B cell (primary cell): ENCODE measurements around the gene SOX6. TPM values are rescaled to one million over a fixed set of nuclear protein-coding genes. Genes with fewer than 3 reads are reported as not detected.

Experiments used
- ATAC-seq: fragments of 200-7000 bp; cut with Tn5 transposase; one replicate; pipeline ENCODE4 v1.10.0; 2021; ENCODE audit warnings: low read depth, mild to moderate bottlenecking, moderate number of reproducible peaks, moderate library complexity
- CTCF ChIA-PET: fragments of 350-600 bp; sonication (Branson Sonifier 250); formaldehyde crosslinking; loops from one replicate; lab custom pipeline; 2021; ENCODE audit warnings: antibody characterized with exemption, inconsistent platforms; lab: Charles Lee
- POLR2A ChIA-PET: fragments of 350-600 bp; sonication (Branson Sonifier 250); formaldehyde crosslinking; loops from one replicate; lab custom pipeline; 2021; ENCODE audit warnings: antibody characterized with exemption; lab: Charles Lee
- DNase-seq: peaks from one replicate; pipeline ENCODE4 v3.0.0; 2013
- H2AFZ ChIP-seq: 2 replicates; pipeline ENCODE4 v1.6.1; 2012; ENCODE audit warnings: mild to moderate bottlenecking, low read depth, low read length; ENCODE audit not compliant: insufficient read depth, poor library complexity, severe bottlenecking
- H3K27ac ChIP-seq, 2 donors: 1 replicate in 1 of 2; 2 replicates in 1 of 2; pipeline ENCODE4 v1.5.1; 2012 to 2013; ENCODE audit warnings: low read length in 2 of 2, mild to moderate bottlenecking in 2 of 2, moderate library complexity in 1 of 2
- H3K27me3 ChIP-seq, 4 experiments: fragments of 200-600 bp in 1 of 4; sonication (generic) in 1 of 4; replicated peaks in 1 of 4; 1 replicate in 2 of 4; 2 replicates in 2 of 4; pipeline versions ENCODE4 v1.6.1 to v1.7.0; 2013 to 2016; ENCODE audit warnings: low read length in 3 of 4, mild to moderate bottlenecking in 2 of 4, mixed read lengths in 1 of 4, moderate library complexity in 1 of 4; ENCODE audit not compliant: insufficient read depth in 4 of 4, control insufficient read depth in 3 of 4; ENCODE audit errors: control extremely low read depth in 1 of 4
- H3K36me3 ChIP-seq, 2 experiments: replicated peaks in 1 of 2; 1 replicate in 1 of 2; 2 replicates in 1 of 2; pipeline versions ENCODE4 v1.6.1 to v1.7.1; 2013; ENCODE audit warnings: low read length in 1 of 2; ENCODE audit not compliant: insufficient read depth in 2 of 2, control insufficient read depth in 1 of 2; ENCODE audit errors: control extremely low read depth in 1 of 2, extremely low read depth in 1 of 2
- H3K4me1 ChIP-seq, 2 donors: fragments of 200-600 bp in 1 of 2; sonication (generic) in 1 of 2; 1 replicate in 1 of 2; 2 replicates in 1 of 2; pipeline versions ENCODE4 v1.5.1 to v1.6.1; 2013 to 2017; ENCODE audit warnings: low read length in 2 of 2; ENCODE audit not compliant: control insufficient read depth in 2 of 2, insufficient read depth in 2 of 2
- H3K4me2 ChIP-seq: replicated peaks from 2 replicates; pipeline ENCODE3; 2012; ENCODE audit warnings: mild to moderate bottlenecking, low read depth, low read length; ENCODE audit not compliant: poor library complexity, severe bottlenecking
- H3K4me3 ChIP-seq, 5 experiments: fragments of 200-600 bp in 1 of 5; sonication (generic) in 1 of 5; 1 replicate in 3 of 5; 2 replicates in 2 of 5; pipeline versions ENCODE4 v1.5.1 to v1.7.0; 2011 to 2016; ENCODE audit warnings: low read length in 4 of 5, mild to moderate bottlenecking in 4 of 5, low read depth in 2 of 5, control low read depth in 1 of 5, moderate library complexity in 1 of 5; ENCODE audit not compliant: insufficient read depth in 1 of 5; ENCODE audit errors: control extremely low read depth in 1 of 5, extremely low read depth in 1 of 5
- H3K79me2 ChIP-seq: fragments of 200-600 bp; sonication (generic); one replicate; pipeline ENCODE4 v1.6.0; 2016; ENCODE audit warnings: low read length; ENCODE audit not compliant: control insufficient read depth, insufficient read depth
- H3K9ac ChIP-seq: fragments of 200-600 bp; sonication (generic); 2 replicates; pipeline ENCODE4 v1.6.1; 2017; ENCODE audit warnings: mild to moderate bottlenecking, low read length, moderate library complexity
- H3K9me3 ChIP-seq, 3 donors: one replicate each; pipeline versions ENCODE4 v1.6.1 to v1.7.1; 2013; ENCODE audit warnings: low read length in 2 of 3; ENCODE audit not compliant: control insufficient read depth in 2 of 3, insufficient read depth in 1 of 3; ENCODE audit errors: control extremely low read depth in 1 of 3
- H4K20me1 ChIP-seq: 2 replicates; pipeline ENCODE4 v1.6.0; 2012; ENCODE audit warnings: mild to moderate bottlenecking, low read length; ENCODE audit not compliant: insufficient read depth, control insufficient read depth, poor library complexity, severe bottlenecking
- H3K27ac Mint-ChIP-seq: one replicate; pipeline ENCODE4 v1.8.0; 2021; ENCODE audit warnings: mixed read lengths
- H3K27me3 Mint-ChIP-seq: one replicate; pipeline ENCODE4 v1.8.0; 2021; ENCODE audit warnings: mixed read lengths
- H3K4me1 Mint-ChIP-seq: one replicate; pipeline ENCODE4 v1.8.0; 2021; ENCODE audit warnings: mixed read lengths
- H3K4me3 Mint-ChIP-seq: one replicate; pipeline ENCODE4 v1.8.0; 2021; ENCODE audit warnings: mixed read lengths
- H3K9me3 Mint-ChIP-seq: one replicate; pipeline ENCODE4 v1.8.0; 2022; ENCODE audit warnings: mixed read lengths; ENCODE audit not compliant: insufficient read depth
- EZH2 ChIP-seq: IDR thresholded peaks from 2 replicates; pipeline ENCODE4 v1.6.1; 2012; ENCODE audit warnings: borderline replicate concordance, low read depth, mild to moderate bottlenecking, moderate library complexity, low read length; ENCODE audit not compliant: insufficient read depth, poor library complexity, severe bottlenecking
- WGBS: methylation state at CpG from one replicate; pipeline ENCODE4 v1.1.5; 2013; ENCODE audit warnings: missing lambda C conversion rate; ENCODE audit not compliant: insufficient coverage; 5-methylcytosine and 5-hydroxymethylcytosine counted together
- intact Hi-C: fragments of 100-400 bp; cut with micrococcal nuclease; formaldehyde crosslinking; loops from one replicate; pipeline ENCODE4 v1.10.0; 2022
- polyA plus RNA-seq: library from polyadenylated mRNA; depleted of rRNA; stranded (reverse); fragments of >200 nt; gene quantifications from 2 replicates; pipeline ENCODE4 v1.2.3, GENCODE V29; 2012
- total RNA-seq, 2 donors: library from RNA; stranded (reverse); fragments of 120-200 nt in 1 of 2; gene quantifications; 1 replicate in 1 of 2; 2 replicates in 1 of 2; pipeline versions ENCODE4 v1.2.3 to v1.2.4, GENCODE V29; 2013 to 2022
- TF ChIP-seq, protein P1 (sequence below): fragments of 200-600 bp; IDR thresholded peaks from one replicate; pipeline ENCODE4 v1.8.0; 2022; ENCODE audit warnings: antibody characterized with exemption, mild to moderate bottlenecking

Gene SOX6
- total and polyA plus RNA-seq, 2 donors (not counting 1 experiment from before 2014, with no cell fraction given) = not detected

DNA sequence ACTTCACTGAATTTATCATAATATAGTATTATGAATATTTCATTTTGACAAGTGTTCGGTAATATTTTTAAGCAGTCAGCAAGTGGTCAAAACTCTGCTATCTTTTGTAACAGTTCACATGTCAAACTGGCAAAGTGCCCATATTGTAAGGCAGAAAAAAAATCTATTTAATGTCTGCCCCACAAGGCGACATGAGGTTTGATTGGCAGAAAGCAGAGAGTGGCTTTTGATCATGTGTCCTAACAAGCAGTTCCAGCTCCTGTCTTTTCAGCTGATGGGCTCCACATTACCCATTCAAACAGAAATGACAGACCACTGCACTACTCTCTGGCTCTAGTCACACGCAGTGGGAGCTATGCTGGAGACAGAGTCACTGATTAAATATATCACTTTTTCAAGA lies 59.0 kb downstream of the SOX6 start:
- ATAC-seq (no peak), DNase-seq (no peak)
- Histone ChIP-seq H3K79me2 (no peaks in the 10 kb centered on the region), H3K4me2 (no peak overlapping the region), H3K27ac (no peak overlapping the region), H3K27me3 (no peaks in the 10 kb centered on the region), H2AFZ (no peak overlapping the region), H3K9ac (no peak overlapping the region), H4K20me1 (no peaks in the 10 kb centered on the region), H3K4me3 (no peak overlapping the region), H3K36me3 (no peaks in the 10 kb centered on the region), H3K9me3 (peaks cover 0 to 1% (median 0%) of the 10 kb centered on the region in 3 donors), H3K4me1 (no peaks in the 10 kb centered on the region)
- intact Hi-C loops = no loop called here
- Mint-ChIP-seq H3K27me3 (no peaks in the 10 kb centered on the region), H3K4me1 (no peaks in the 10 kb centered on the region), H3K9me3 (no peaks in the 10 kb centered on the region), H3K27ac (no peak overlapping the region), H3K4me3 (no peak overlapping the region)
- POLR2A ChIA-PET = no interaction called here
- CTCF ChIA-PET = no interaction called here
- 25% methylated on average over 1 of the region's 3 CpGs for WGBS
- TF ChIP-seq, protein P1, sequence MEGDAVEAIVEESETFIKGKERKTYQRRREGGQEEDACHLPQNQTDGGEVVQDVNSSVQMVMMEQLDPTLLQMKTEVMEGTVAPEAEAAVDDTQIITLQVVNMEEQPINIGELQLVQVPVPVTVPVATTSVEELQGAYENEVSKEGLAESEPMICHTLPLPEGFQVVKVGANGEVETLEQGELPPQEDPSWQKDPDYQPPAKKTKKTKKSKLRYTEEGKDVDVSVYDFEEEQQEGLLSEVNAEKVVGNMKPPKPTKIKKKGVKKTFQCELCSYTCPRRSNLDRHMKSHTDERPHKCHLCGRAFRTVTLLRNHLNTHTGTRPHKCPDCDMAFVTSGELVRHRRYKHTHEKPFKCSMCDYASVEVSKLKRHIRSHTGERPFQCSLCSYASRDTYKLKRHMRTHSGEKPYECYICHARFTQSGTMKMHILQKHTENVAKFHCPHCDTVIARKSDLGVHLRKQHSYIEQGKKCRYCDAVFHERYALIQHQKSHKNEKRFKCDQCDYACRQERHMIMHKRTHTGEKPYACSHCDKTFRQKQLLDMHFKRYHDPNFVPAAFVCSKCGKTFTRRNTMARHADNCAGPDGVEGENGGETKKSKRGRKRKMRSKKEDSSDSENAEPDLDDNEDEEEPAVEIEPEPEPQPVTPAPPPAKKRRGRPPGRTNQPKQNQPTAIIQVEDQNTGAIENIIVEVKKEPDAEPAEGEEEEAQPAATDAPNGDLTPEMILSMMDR = no peak
- TF ChIP-seq EZH2 = no peak

DNA sequence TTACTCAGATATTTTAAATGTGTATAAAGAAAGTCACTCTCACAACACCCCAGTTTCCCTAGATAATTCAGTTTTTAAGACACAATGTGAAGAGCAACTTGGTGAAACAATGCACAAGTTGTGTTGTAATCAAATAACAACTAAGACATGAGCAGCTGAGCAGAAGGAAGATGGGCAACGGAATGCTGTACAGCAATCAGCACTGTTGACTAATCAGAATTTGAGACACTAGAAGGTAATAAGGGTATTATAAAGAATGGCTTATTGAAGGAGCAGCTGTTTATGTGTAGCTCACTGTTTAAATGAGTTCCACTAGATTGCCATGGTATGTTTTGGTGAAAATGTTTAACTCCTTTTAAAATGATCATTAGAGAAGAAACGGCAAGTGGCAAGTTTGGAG lies 60.1 kb downstream of the SOX6 start:
- no peak overlapping the region for H2AFZ ChIP-seq
- peaks cover 0 to 1% (median 0%) of the 10 kb centered on the region in 3 donors for H3K9me3 ChIP-seq
- ChIA-PET POLR2A (no interaction called here), CTCF (no interaction called here)
- Mint-ChIP-seq H3K9me3 (no peaks in the 10 kb centered on the region), H3K4me1 (no peaks in the 10 kb centered on the region), H3K4me3 (no peak overlapping the region), H3K27ac (no peak overlapping the region), H3K27me3 (no peaks in the 10 kb centered on the region)
- no peaks in the 10 kb centered on the region for H3K4me1 ChIP-seq
- H3K27me3 ChIP-seq = no peaks in the 10 kb centered on the region
- no peak overlapping the region for H3K4me3 ChIP-seq
- H3K27ac ChIP-seq = no peak overlapping the region
- WGBS = 85% methylated on average over 1 of the region's 2 CpGs
- H3K4me2 ChIP-seq = no peak overlapping the region
- no peaks in the 10 kb centered on the region for H4K20me1 ChIP-seq
- H3K9ac ChIP-seq = no peak overlapping the region
- ATAC-seq = no peak
- intact Hi-C loops = no loop called here
- TF ChIP-seq EZH2 = no peak
- TF ChIP-seq, protein P1 = no peak
- H3K36me3 ChIP-seq = no peaks in the 10 kb centered on the region
- DNase-seq = no peak
- H3K79me2 ChIP-seq = no peaks in the 10 kb centered on the region
